Astrocyte (in vitro differentiated cells and primary cell): ENCODE measurements around the gene EPHB2. TPM values are rescaled to one million over a fixed set of nuclear protein-coding genes. Genes with fewer than 3 reads are reported as not detected.

Source experiments
- DNase-seq: peaks from one replicate; pipeline ENCODE4 v3.0.0-alpha.2; 2010; ENCODE audit warnings: low read depth
- FAIRE-seq: peaks from 2 replicates; lab custom pipeline; 2011; peaks lifted over from hg19 to GRCh38; lab: Jason Lieb, UNC
- H2AFZ ChIP-seq: 2 replicates; pipeline ENCODE4 v1.6.0; 2012; ENCODE audit warnings: low read depth, low read length, inconsistent platforms
- H3K27ac ChIP-seq: 2 replicates; pipeline ENCODE4 v1.5.1; 2011; ENCODE audit warnings: low read depth, low read length, inconsistent platforms
- H3K27me3 ChIP-seq: 2 replicates; pipeline ENCODE4 v1.6.0; 2011; ENCODE audit warnings: low read length, inconsistent platforms; ENCODE audit not compliant: insufficient read depth
- H3K36me3 ChIP-seq: 2 replicates; pipeline ENCODE4 v1.5.1; 2011; ENCODE audit warnings: low read length, inconsistent platforms; ENCODE audit not compliant: insufficient read depth
- H3K4me1 ChIP-seq: 2 replicates; pipeline ENCODE4 v1.5.1; 2011; ENCODE audit warnings: low read length, inconsistent platforms; ENCODE audit not compliant: insufficient read depth
- H3K4me2 ChIP-seq: 2 replicates; pipeline ENCODE4 v1.6.0; 2012; ENCODE audit warnings: low read length, inconsistent platforms
- H3K4me3 ChIP-seq: 2 replicates; pipeline ENCODE4 v1.5.1; 2011; ENCODE audit warnings: low read depth, mild to moderate bottlenecking, low read length, inconsistent platforms; ENCODE audit not compliant: insufficient read depth
- H3K79me2 ChIP-seq: 2 replicates; pipeline ENCODE4 v1.6.0; 2012; ENCODE audit warnings: mild to moderate bottlenecking, low read length, inconsistent platforms; ENCODE audit not compliant: insufficient read depth
- H3K9ac ChIP-seq: 2 replicates; pipeline ENCODE4 v1.6.0; 2012; ENCODE audit warnings: mild to moderate bottlenecking, low read length, inconsistent platforms
- H3K9me3 ChIP-seq: 2 replicates; pipeline ENCODE4 v1.5.1; 2012; ENCODE audit warnings: low read depth, mild to moderate bottlenecking, low read length, inconsistent platforms; ENCODE audit not compliant: insufficient read depth
- H4K20me1 ChIP-seq: 2 replicates; pipeline ENCODE4 v1.6.0; 2012; ENCODE audit warnings: low read length, inconsistent platforms; ENCODE audit not compliant: insufficient read depth
- H3K27ac Mint-ChIP-seq: one replicate; pipeline ENCODE4 v1.8.0; 2021; ENCODE audit warnings: mild to moderate bottlenecking, mixed read lengths; ENCODE audit not compliant: unreplicated experiment
- H3K27me3 Mint-ChIP-seq: one replicate; pipeline ENCODE4 v1.8.0; 2021; ENCODE audit warnings: low read depth, mixed read lengths; ENCODE audit not compliant: unreplicated experiment
- H3K36me3 Mint-ChIP-seq: one replicate; pipeline ENCODE4 v1.8.0; 2021; ENCODE audit warnings: low read depth, mixed read lengths; ENCODE audit not compliant: unreplicated experiment
- H3K4me1 Mint-ChIP-seq: one replicate; pipeline ENCODE4 v1.8.0; 2021; ENCODE audit warnings: low read depth, mixed read lengths; ENCODE audit not compliant: unreplicated experiment
- H3K4me3 Mint-ChIP-seq: one replicate; pipeline ENCODE4 v1.8.0; 2021; ENCODE audit warnings: mild to moderate bottlenecking, moderate library complexity, mixed read lengths; ENCODE audit not compliant: unreplicated experiment
- H3K9me3 Mint-ChIP-seq: one replicate; pipeline ENCODE4 v1.8.0; 2021; ENCODE audit warnings: mild to moderate bottlenecking, mixed read lengths; ENCODE audit not compliant: unreplicated experiment
- EZH2 ChIP-seq: IDR thresholded peaks from 2 replicates; pipeline ENCODE4 v1.6.1; 2012; ENCODE audit warnings: mild to moderate bottlenecking, low read length, inconsistent platforms; ENCODE audit not compliant: insufficient read depth
- total RNA-seq: library from RNA; stranded (reverse); gene quantifications from 2 replicates; pipeline ENCODE4 v1.2.1, GENCODE V29; 2021
- TF ChIP-seq, protein P1 (sequence below): IDR thresholded peaks from 2 replicates; pipeline ENCODE4 v1.5.1; 2011; ENCODE audit warnings: low read depth, mild to moderate bottlenecking, inconsistent platforms, low read length, moderate library complexity; ENCODE audit not compliant: insufficient read depth

Gene EPHB2
- total RNA-seq, 1 donor from 2014 or later, result 8.4 TPM

DNA sequence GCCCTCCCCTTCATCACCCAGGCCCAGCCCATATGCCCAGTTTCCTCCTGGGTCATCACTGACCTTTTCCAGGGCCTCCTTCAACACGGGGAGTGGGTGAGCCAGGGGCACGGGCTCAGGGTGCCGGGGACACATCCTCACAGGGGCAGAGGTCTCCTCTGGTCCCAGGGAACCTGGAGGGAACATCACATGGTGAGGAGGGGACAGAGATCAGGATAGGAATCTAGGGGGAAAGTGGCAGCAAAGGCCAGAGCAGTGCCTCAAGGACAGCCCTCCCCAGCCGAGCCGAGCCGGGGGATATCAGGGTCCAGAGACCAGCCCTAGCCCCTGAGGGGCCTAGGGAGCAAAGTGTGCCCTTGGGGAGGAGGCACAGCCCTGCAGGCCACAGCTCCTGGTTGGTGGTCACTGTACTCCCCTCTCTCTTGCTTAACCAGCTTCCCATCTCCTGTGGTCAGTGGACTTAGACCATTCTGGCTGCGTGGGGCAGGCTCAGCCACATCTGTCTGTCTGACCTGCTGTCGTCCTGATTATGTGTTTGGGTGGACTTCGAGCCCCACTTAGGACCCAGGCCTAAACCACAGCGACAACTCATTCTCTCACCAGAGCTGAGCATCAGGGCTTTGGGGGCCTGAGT is 252.5 kb downstream of the EPHB2 start:
- Mint-ChIP-seq H3K9me3 (peaks cover 11% of the 10 kb centered on the region), H3K36me3 (no peaks in the 10 kb centered on the region), H3K27ac (no peak overlapping the region), H3K4me3 (no peak overlapping the region), H3K4me1 (no peaks in the 10 kb centered on the region), H3K27me3 (peaks cover 45% of the 10 kb centered on the region)
- H3K27me3 ChIP-seq, result peaks cover 5% of the 10 kb centered on the region
- DNase-seq, result no peak
- no peaks in the 10 kb centered on the region for H4K20me1 ChIP-seq
- H3K4me2 ChIP-seq, result no peak overlapping the region
- no peak for FAIRE-seq
- H3K4me1 ChIP-seq, result no peaks in the 10 kb centered on the region
- H3K9ac ChIP-seq, result no peak overlapping the region
- H3K9me3 ChIP-seq, result peaks cover 9% of the 10 kb centered on the region
- no peaks in the 10 kb centered on the region for H3K79me2 ChIP-seq
- no peak overlapping the region for H3K27ac ChIP-seq
- no peak overlapping the region for H2AFZ ChIP-seq
- no peak overlapping the region for H3K4me3 ChIP-seq
- H3K36me3 ChIP-seq, result no peaks in the 10 kb centered on the region
- TF ChIP-seq, protein P1, sequence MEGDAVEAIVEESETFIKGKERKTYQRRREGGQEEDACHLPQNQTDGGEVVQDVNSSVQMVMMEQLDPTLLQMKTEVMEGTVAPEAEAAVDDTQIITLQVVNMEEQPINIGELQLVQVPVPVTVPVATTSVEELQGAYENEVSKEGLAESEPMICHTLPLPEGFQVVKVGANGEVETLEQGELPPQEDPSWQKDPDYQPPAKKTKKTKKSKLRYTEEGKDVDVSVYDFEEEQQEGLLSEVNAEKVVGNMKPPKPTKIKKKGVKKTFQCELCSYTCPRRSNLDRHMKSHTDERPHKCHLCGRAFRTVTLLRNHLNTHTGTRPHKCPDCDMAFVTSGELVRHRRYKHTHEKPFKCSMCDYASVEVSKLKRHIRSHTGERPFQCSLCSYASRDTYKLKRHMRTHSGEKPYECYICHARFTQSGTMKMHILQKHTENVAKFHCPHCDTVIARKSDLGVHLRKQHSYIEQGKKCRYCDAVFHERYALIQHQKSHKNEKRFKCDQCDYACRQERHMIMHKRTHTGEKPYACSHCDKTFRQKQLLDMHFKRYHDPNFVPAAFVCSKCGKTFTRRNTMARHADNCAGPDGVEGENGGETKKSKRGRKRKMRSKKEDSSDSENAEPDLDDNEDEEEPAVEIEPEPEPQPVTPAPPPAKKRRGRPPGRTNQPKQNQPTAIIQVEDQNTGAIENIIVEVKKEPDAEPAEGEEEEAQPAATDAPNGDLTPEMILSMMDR, result no peak
- TF ChIP-seq EZH2, result no peak

DNA sequence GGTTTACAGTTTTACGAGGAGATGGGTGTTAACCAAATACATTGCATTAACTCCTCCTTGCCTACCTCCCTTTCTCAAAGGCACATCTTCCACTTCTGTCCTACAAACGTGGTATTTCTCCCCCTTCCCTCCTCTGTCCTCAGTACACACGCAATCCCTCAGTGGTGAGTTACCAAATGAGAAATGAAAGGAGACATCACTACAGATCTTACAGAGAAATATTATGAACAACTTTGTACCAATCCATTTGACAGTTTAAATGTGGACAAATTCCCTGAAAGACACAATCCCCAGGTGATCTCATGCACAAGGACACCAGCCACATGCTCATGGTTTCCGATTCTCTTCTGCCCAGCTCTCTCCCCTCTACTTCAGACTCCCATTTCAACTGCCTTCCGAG is 255.7 kb downstream of the EPHB2 start:
- Histone ChIP-seq H3K27ac (no peak overlapping the region), H3K9ac (no peak overlapping the region), H3K36me3 (no peaks in the 10 kb centered on the region), H3K79me2 (no peaks in the 10 kb centered on the region), H3K4me2 (no peak overlapping the region), H3K4me1 (peaks cover 4% of the 10 kb centered on the region), H3K27me3 (peaks cover 18% of the 10 kb centered on the region), H3K4me3 (no peak overlapping the region), H2AFZ (no peak overlapping the region), H4K20me1 (no peaks in the 10 kb centered on the region), H3K9me3 (peaks cover 9% of the 10 kb centered on the region)
- H3K36me3 Mint-ChIP-seq, result no peaks in the 10 kb centered on the region
- H3K4me1 Mint-ChIP-seq, result peaks cover 4% of the 10 kb centered on the region
- H3K9me3 Mint-ChIP-seq, result peaks cover 11% of the 10 kb centered on the region
- H3K4me3 Mint-ChIP-seq, result no peak overlapping the region
- H3K27me3 Mint-ChIP-seq, result peaks cover 45% of the 10 kb centered on the region
- no peak overlapping the region for H3K27ac Mint-ChIP-seq
- no peak for FAIRE-seq
- no peak for TF ChIP-seq EZH2
- TF ChIP-seq, protein P1, result no peak
- DNase-seq, result no peak

DNA sequence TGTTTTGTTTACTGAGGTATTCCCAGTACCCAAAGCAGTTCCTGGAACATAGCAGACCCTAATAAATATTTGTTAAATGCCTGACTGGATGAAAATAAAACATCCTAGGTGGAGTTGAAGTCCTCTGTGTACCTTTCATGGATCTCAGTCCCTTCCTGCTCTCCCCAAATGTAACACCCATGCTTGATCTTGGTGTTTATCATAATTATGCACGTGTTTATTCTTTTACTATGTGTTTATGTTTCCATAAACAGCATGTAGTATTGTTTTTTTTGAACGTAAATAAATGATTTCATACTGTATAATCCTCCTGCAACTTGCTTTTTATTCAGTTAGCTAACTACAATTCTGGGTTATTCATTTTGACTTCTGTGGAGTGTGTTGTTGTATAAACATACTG is 257.2 kb downstream of the EPHB2 start:
- H2AFZ ChIP-seq, result no peak overlapping the region
- H3K27me3 Mint-ChIP-seq, result peaks cover 37% of the 10 kb centered on the region
- TF ChIP-seq EZH2, result no peak
- TF ChIP-seq, protein P1, result no peak
- no peak overlapping the region for H3K4me3 Mint-ChIP-seq
- DNase-seq (no peak), FAIRE-seq (no peak)
- H3K4me3 ChIP-seq, result no peak overlapping the region
- H3K27ac ChIP-seq, result no peak overlapping the region
- H3K4me2 ChIP-seq, result no peak overlapping the region
- no peaks in the 10 kb centered on the region for H3K36me3 ChIP-seq
- peaks cover 4% of the 10 kb centered on the region for H3K4me1 Mint-ChIP-seq
- peaks cover 9% of the 10 kb centered on the region for H3K9me3 ChIP-seq
- no peaks in the 10 kb centered on the region for H3K79me2 ChIP-seq
- peaks cover 4% of the 10 kb centered on the region for H3K4me1 ChIP-seq
- no peaks in the 10 kb centered on the region for H3K36me3 Mint-ChIP-seq
- no peak overlapping the region for H3K9ac ChIP-seq
- peaks cover 11% of the 10 kb centered on the region for H3K9me3 Mint-ChIP-seq
- H3K27ac Mint-ChIP-seq, result no peak overlapping the region
- peaks cover 18% of the 10 kb centered on the region for H3K27me3 ChIP-seq
- H4K20me1 ChIP-seq, result no peaks in the 10 kb centered on the region
